GF-D8 (cell line): Measurements from ENCODE around the gene CHD6.
"Not testable (repeated sequence)": the region's sequence is repeated elsewhere in the genome, so short reads cannot be mapped to it uniquely, and the experiment has no call there.

ENCODE experiments used
- DNase-seq: peaks from one replicate; lab custom pipeline; 2025; lab: John Stamatoyannopoulos, UW

CHD6 gene

GRCh38 chr20:41547221-41547620 is 71.0 kb downstream of the CHD6 start:
- DNase-seq: no peak

- DNase-seq: no peak
These were observed 71.6 kb downstream of the CHD6 start for GRCh38 chr20:41546535-41546934.

- DNase-seq: no peak
These were observed 73.7 kb downstream of the CHD6 start for GRCh38 chr20:41544472-41544871.

GRCh38 chr20:41540918-41541317 is 77.3 kb downstream of the CHD6 start:
- DNase-seq: no peak

- DNase-seq: no peak
These were observed 77.7 kb downstream of the CHD6 start for GRCh38 chr20:41540459-41540858.

- no peak for DNase-seq
These were observed 79.2 kb downstream of the CHD6 start for GRCh38 chr20:41538810-41539596.

GRCh38 chr20:41537865-41538264 is 80.3 kb downstream of the CHD6 start:
- DNase-seq: no peak

GRCh38 chr20:41535551-41535950 is 82.6 kb downstream of the CHD6 start:
- not testable (repeated sequence) for DNase-seq

- DNase-seq: no peak
These were observed 83.3 kb downstream of the CHD6 start for GRCh38 chr20:41534842-41535241.

- DNase-seq: no peak
These were observed 84.0 kb downstream of the CHD6 start for GRCh38 chr20:41534170-41534569.

- DNase-seq: no peak
These were observed 84.5 kb downstream of the CHD6 start for GRCh38 chr20:41533537-41534136.

- DNase-seq: no peak
These were observed 85.2 kb downstream of the CHD6 start for GRCh38 chr20:41532935-41533334.

- no peak for DNase-seq
These were observed 86.5 kb downstream of the CHD6 start for GRCh38 chr20:41531518-41532275.

- no peak for DNase-seq
These were observed 87.3 kb downstream of the CHD6 start for GRCh38 chr20:41530923-41531322.

GRCh38 chr20:41526327-41526726 is 91.8 kb downstream of the CHD6 start:
- DNase-seq: no peak

- DNase-seq: no peak
These were observed 93.1 kb downstream of the CHD6 start for GRCh38 chr20:41524980-41525613.

GRCh38 chr20:41523857-41524256 is 94.3 kb downstream of the CHD6 start:
- DNase-seq: no peak

- no peak for DNase-seq
These were observed 104.3 kb downstream of the CHD6 start for GRCh38 chr20:41513829-41514228.

GRCh38 chr20:41512624-41513023 is 105.6 kb downstream of the CHD6 start:
- DNase-seq: no peak

GRCh38 chr20:41510847-41511450 is 107.2 kb downstream of the CHD6 start:
- no peak for DNase-seq

GRCh38 chr20:41510224-41510623 is 108.0 kb downstream of the CHD6 start:
- DNase-seq: no peak
